WTC11 (cell line): ENCODE data around the gene PLCB3. TPM values are rescaled to one million over a fixed set of nuclear protein-coding genes. Genes with fewer than 3 reads are reported as not detected.

ENCODE experiments used
- ATAC-seq: fragments of 200-7000 bp; cut with Tn5 transposase; 2 replicates; pipeline ENCODE4 v1.10.0; 2021; ENCODE audit warnings: mild to moderate bottlenecking, moderate library complexity
- CTCF ChIA-PET: fragments of 300-600 bp; sonication (Branson Sonifier 250); formaldehyde crosslinking; loops from one replicate; lab custom pipeline; 2021; ENCODE audit warnings: antibody characterized with exemption; lab: Charles Lee
- POLR2A ChIA-PET: fragments of 350-600 bp; sonication (Branson Sonifier 250); formaldehyde crosslinking; loops from one replicate; lab custom pipeline; 2021; ENCODE audit warnings: antibody characterized with exemption; lab: Charles Lee
- DNase-seq: peaks from one replicate; pipeline ENCODE4 v3.0.0; 2021; ENCODE audit warnings: low spot score
- H3K27ac Mint-ChIP-seq: 2 replicates; pipeline ENCODE4 v1.8.0; 2021; ENCODE audit warnings: mixed read lengths
- H3K27me3 Mint-ChIP-seq: 2 replicates; pipeline ENCODE4 v1.8.0; 2021; ENCODE audit warnings: low read depth, mild to moderate bottlenecking, moderate library complexity, mixed read lengths
- H3K36me3 Mint-ChIP-seq: 2 replicates; pipeline ENCODE4 v1.8.0; 2021; ENCODE audit warnings: mixed read lengths
- H3K4me1 Mint-ChIP-seq: 2 replicates; pipeline ENCODE4 v1.8.0; 2022; ENCODE audit warnings: mixed read lengths
- H3K4me3 Mint-ChIP-seq: 2 replicates; pipeline ENCODE4 v1.8.0; 2021; ENCODE audit warnings: mild to moderate bottlenecking, moderate library complexity, mixed read lengths
- H3K9me3 Mint-ChIP-seq: 2 replicates; pipeline ENCODE4 v1.8.0; 2021; ENCODE audit warnings: mixed read lengths
- FOXJ3 ChIP-seq: sonication (generic); formaldehyde crosslinking; IDR thresholded peaks from 2 replicates; pipeline ENCODE4 v1.9.0; 2021; ENCODE audit warnings: missing genetic modification reagents, mild to moderate bottlenecking, borderline replicate concordance
- NR1H2 ChIP-seq: sonication (generic); formaldehyde crosslinking; IDR thresholded peaks from 2 replicates; pipeline ENCODE4 v1.9.0; 2021; ENCODE audit warnings: mild to moderate bottlenecking, moderate library complexity, missing genetic modification reagents
- ZNF121 ChIP-seq: sonication (generic); formaldehyde crosslinking; IDR thresholded peaks from 2 replicates; pipeline ENCODE4 v1.8.0; 2023; ENCODE audit warnings: missing genetic modification reagents
- total RNA-seq: library from RNA; stranded (reverse); gene quantifications from 3 replicates; pipeline ENCODE4 v1.2.3, GENCODE V29; 2021
- TF ChIP-seq, protein P1 (sequence below): fragments of 250-450 bp; sonication (Bioruptor Pico); IDR thresholded peaks from 2 replicates; pipeline ENCODE4 v1.9.0; 2021; ENCODE audit warnings: moderate library complexity, mild to moderate bottlenecking, inconsistent platforms, borderline replicate concordance
- TF ChIP-seq, protein P2 (sequence below): fragments of 250-450 bp; sonication (Bioruptor Pico); IDR thresholded peaks from 2 replicates; pipeline ENCODE4 v1.8.0; 2021; ENCODE audit warnings: mild to moderate bottlenecking
- TF ChIP-seq, protein P3 (sequence below): fragments of 250-450 bp; sonication (Bioruptor Pico); IDR thresholded peaks from 2 replicates; pipeline ENCODE4 v1.9.0; 2021; ENCODE audit warnings: mild to moderate bottlenecking, borderline replicate concordance
- TF ChIP-seq, protein P4 (sequence below): sonication (generic); formaldehyde crosslinking; IDR thresholded peaks from 2 replicates; pipeline ENCODE4 v1.8.1; 2023; ENCODE audit warnings: mild to moderate bottlenecking, moderate library complexity, missing genetic modification reagents
- TF ChIP-seq, protein P5 (sequence below): sonication (generic); formaldehyde crosslinking; IDR thresholded peaks from 2 replicates; pipeline ENCODE4 v1.8.0; 2022; ENCODE audit warnings: mild to moderate bottlenecking, missing genetic modification reagents
- TF ChIP-seq, protein P6 (sequence below): fragments of 200-600 bp; IDR thresholded peaks from 2 replicates; pipeline ENCODE4 v1.8.0; 2022; ENCODE audit warnings: antibody characterized with exemption

Gene PLCB3
- total RNA-seq, 1 experiment from 2014 or later: 97.4 TPM

DNA sequence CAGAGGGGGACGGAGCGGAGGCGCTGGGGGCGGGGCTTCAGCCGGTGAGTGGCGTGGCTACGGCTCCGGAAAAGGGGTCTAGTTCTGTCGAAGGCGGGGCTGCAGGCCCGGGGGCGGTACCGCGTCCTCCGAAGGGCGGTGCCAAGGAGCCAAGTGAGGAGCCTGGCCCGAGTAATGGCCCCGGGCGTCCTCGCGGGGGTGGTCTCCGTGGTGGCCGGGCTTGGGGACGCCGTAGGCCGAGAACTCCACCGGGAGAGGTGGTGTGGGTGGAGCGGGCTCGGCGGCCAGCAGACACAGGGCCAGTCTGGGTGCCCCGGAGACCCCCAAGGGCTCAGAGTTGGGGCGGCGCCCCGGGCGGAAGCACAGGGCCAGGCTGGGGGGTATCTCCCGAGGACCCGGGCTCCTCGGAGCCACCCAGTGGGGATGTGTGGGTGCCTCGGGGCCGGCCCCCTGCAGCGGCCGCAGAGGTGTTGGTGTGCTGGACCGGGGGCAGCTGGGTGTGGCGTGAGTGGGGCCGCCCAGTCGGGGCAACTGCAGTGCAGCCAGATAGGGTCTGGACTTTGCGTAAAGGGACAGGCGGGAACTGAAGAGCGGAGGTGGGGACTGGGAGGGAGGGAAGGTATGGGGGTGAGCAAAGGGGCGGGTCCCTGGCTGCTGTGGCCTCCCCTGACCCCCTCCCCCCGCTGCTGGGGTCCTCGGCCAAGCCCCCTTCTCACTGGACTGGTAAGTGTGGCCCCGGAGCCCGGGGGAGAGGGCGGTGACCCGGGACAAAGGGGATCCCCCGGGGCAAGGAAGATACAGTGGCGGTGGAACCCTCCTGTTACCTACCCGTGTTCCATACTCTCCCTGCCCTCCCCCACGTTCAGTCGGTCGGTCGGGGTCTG lies 9.6 kb upstream of the PLCB3 start (continued):
- TF ChIP-seq, protein P1, sequence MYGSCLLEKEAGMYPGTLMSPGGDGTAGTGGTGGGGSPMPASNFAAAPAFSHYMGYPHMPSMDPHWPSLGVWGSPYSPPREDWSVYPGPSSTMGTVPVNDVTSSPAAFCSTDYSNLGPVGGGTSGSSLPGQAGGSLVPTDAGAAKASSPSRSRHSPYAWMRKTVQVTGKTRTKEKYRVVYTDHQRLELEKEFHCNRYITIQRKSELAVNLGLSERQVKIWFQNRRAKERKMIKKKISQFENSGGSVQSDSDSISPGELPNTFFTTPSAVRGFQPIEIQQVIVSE (CRISPR knock-in tag): no peak
- TF ChIP-seq, protein P2, sequence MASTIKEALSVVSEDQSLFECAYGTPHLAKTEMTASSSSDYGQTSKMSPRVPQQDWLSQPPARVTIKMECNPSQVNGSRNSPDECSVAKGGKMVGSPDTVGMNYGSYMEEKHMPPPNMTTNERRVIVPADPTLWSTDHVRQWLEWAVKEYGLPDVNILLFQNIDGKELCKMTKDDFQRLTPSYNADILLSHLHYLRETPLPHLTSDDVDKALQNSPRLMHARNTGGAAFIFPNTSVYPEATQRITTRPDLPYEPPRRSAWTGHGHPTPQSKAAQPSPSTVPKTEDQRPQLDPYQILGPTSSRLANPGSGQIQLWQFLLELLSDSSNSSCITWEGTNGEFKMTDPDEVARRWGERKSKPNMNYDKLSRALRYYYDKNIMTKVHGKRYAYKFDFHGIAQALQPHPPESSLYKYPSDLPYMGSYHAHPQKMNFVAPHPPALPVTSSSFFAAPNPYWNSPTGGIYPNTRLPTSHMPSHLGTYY (CRISPR knock-in tag): no peak
- TF ChIP-seq, protein P3, sequence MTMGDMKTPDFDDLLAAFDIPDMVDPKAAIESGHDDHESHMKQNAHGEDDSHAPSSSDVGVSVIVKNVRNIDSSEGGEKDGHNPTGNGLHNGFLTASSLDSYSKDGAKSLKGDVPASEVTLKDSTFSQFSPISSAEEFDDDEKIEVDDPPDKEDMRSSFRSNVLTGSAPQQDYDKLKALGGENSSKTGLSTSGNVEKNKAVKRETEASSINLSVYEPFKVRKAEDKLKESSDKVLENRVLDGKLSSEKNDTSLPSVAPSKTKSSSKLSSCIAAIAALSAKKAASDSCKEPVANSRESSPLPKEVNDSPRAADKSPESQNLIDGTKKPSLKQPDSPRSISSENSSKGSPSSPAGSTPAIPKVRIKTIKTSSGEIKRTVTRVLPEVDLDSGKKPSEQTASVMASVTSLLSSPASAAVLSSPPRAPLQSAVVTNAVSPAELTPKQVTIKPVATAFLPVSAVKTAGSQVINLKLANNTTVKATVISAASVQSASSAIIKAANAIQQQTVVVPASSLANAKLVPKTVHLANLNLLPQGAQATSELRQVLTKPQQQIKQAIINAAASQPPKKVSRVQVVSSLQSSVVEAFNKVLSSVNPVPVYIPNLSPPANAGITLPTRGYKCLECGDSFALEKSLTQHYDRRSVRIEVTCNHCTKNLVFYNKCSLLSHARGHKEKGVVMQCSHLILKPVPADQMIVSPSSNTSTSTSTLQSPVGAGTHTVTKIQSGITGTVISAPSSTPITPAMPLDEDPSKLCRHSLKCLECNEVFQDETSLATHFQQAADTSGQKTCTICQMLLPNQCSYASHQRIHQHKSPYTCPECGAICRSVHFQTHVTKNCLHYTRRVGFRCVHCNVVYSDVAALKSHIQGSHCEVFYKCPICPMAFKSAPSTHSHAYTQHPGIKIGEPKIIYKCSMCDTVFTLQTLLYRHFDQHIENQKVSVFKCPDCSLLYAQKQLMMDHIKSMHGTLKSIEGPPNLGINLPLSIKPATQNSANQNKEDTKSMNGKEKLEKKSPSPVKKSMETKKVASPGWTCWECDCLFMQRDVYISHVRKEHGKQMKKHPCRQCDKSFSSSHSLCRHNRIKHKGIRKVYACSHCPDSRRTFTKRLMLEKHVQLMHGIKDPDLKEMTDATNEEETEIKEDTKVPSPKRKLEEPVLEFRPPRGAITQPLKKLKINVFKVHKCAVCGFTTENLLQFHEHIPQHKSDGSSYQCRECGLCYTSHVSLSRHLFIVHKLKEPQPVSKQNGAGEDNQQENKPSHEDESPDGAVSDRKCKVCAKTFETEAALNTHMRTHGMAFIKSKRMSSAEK (CRISPR knock-in tag): no peak
- no peak for TF ChIP-seq FOXJ3 (CRISPR knock-in tag)
- TF ChIP-seq, protein P4, sequence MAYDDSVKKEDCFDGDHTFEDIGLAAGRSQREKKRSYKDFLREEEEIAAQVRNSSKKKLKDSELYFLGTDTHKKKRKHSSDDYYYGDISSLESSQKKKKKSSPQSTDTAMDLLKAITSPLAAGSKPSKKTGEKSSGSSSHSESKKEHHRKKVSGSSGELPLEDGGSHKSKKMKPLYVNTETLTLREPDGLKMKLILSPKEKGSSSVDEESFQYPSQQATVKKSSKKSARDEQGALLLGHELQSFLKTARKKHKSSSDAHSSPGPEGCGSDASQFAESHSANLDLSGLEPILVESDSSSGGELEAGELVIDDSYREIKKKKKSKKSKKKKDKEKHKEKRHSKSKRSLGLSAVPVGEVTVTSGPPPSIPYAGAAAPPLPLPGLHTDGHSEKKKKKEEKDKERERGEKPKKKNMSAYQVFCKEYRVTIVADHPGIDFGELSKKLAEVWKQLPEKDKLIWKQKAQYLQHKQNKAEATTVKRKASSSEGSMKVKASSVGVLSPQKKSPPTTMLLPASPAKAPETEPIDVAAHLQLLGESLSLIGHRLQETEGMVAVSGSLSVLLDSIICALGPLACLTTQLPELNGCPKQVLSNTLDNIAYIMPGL (CRISPR knock-in tag): no peak

DNA sequence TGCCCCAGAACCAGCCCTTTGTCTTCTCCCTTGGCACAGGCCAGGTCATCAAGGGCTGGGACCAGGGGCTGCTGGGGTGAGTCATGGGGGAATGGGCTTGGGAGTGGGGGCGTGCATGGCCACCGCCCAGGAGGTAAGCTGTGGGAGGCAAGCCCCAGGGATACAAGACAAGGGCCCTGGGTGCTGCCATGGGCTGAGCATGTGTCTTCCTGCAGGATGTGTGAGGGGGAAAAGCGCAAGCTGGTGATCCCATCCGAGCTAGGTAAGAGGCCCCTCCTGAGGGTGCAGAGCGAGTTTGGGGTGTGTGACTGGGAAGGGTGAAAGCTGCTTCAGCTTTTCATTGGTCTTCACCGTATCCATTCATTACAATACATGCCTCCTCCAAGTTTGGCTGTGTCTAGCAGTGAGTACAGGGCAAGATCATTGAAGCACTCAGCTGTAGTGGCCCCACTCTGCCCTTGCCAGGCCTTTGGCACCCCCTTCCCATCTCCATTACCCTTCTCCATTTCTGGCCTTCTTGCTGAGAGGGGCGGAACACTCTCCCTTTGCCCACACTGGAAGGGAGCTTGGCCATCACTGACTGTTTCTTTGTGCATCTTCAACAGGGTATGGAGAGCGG lies 8.0 kb upstream of the PLCB3 start:
- Mint-ChIP-seq H3K4me3 (peak overlapping the region; percentile 88), H3K27ac (peak overlapping the region; percentile 83), H3K27me3 (no peaks in the 10 kb centered on the region), H3K4me1 (peaks cover 36% of the 10 kb centered on the region), H3K9me3 (no peaks in the 10 kb centered on the region), H3K36me3 (peaks cover 9% of the 10 kb centered on the region)
- POLR2A ChIA-PET: interaction anchor here (0.6 to 1.8 kb wide), 6 partner anchors 15 to 1483 kb away, joined by 3 to 6 read pairs (median 4); partner anchors contain the start of gene STIP1
- ATAC-seq (no peak), DNase-seq (no peak)
- TF ChIP-seq, protein P5, sequence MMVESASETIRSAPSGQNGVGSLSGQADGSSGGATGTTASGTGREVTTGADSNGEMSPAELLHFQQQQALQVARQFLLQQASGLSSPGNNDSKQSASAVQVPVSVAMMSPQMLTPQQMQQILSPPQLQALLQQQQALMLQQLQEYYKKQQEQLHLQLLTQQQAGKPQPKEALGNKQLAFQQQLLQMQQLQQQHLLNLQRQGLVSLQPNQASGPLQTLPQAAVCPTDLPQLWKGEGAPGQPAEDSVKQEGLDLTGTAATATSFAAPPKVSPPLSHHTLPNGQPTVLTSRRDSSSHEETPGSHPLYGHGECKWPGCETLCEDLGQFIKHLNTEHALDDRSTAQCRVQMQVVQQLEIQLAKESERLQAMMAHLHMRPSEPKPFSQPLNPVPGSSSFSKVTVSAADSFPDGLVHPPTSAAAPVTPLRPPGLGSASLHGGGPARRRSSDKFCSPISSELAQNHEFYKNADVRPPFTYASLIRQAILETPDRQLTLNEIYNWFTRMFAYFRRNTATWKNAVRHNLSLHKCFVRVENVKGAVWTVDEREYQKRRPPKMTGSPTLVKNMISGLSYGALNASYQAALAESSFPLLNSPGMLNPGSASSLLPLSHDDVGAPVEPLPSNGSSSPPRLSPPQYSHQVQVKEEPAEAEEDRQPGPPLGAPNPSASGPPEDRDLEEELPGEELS (CRISPR knock-in tag): no peak
- TF ChIP-seq NR1H2 (CRISPR knock-in tag) (0 out of 2 replicates have a peak, but pooled peaks have one; percentile 20), ZNF121 (CRISPR knock-in tag) (0 out of 2 replicates have a peak, but pooled peaks have one; percentile 17)
- TF ChIP-seq, protein P6, sequence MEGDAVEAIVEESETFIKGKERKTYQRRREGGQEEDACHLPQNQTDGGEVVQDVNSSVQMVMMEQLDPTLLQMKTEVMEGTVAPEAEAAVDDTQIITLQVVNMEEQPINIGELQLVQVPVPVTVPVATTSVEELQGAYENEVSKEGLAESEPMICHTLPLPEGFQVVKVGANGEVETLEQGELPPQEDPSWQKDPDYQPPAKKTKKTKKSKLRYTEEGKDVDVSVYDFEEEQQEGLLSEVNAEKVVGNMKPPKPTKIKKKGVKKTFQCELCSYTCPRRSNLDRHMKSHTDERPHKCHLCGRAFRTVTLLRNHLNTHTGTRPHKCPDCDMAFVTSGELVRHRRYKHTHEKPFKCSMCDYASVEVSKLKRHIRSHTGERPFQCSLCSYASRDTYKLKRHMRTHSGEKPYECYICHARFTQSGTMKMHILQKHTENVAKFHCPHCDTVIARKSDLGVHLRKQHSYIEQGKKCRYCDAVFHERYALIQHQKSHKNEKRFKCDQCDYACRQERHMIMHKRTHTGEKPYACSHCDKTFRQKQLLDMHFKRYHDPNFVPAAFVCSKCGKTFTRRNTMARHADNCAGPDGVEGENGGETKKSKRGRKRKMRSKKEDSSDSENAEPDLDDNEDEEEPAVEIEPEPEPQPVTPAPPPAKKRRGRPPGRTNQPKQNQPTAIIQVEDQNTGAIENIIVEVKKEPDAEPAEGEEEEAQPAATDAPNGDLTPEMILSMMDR: no peak
- TF ChIP-seq, protein P3 (CRISPR knock-in tag): 0 out of 2 replicates have a peak, but pooled peaks have one; percentile 18
- CTCF ChIA-PET: interaction anchor here (1.1 to 3.8 kb wide), 6 partner anchors 8 to 112 kb away, joined by 4 to 50 read pairs (median 10); partner anchors contain the start of gene PLCB3
